Measurements from ENCODE around the gene UBALD2. TPM values are rescaled to one million over a fixed set of nuclear protein-coding genes. Genes with fewer than 3 reads are reported as not detected.
A peak's percentile ranks its signal among the peaks of the same experiment; 100 is the strongest.

The UBALD2 gene
- total and polyA plus RNA-seq, 2 of the 13 experiments (the other 11 are each of a cell fraction or from before 2014, with no cell fraction given), result 3.3 to 89.7 TPM

DNA sequence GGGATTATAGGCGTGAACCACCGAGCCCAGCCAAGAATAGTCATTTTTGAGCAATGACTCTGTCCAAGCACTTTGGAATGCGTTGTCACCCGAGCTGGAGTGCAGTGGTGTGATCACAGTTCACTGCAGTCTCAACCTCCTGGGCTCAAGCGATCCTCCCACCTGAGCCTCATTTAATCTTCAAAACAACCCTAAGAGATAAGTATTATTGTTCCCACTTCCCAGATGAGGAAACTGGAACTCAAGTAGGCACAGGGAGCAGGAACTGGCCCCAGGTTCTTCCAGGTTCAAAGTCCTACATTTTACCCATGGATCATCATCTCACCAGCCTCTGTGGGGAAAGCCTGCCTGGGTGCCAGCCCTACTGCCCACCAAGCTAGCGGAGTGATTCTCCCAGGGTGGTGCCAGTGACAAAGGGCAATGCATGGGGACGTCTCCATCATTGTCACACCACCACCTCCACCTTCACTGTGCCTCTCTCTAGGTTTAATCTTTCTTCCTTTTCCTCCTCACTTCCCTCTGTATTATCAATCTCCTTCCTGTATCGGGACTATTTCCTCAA, 13.6 kb upstream of the UBALD2 start (continued):
- no peak for TF ChIP-seq ZNF33A (CRISPR knock-in tag; IDR thresholded peaks at IDR 0.05; ENCODE audit: borderline replicate concordance)
- TF ChIP-seq, protein P1, sequence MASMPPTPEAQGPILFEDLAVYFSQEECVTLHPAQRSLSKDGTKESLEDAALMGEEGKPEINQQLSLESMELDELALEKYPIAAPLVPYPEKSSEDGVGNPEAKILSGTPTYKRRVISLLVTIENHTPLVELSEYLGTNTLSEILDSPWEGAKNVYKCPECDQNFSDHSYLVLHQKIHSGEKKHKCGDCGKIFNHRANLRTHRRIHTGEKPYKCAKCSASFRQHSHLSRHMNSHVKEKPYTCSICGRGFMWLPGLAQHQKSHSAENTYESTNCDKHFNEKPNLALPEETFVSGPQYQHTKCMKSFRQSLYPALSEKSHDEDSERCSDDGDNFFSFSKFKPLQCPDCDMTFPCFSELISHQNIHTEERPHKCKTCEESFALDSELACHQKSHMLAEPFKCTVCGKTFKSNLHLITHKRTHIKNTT (CRISPR knock-in tag; IDR thresholded peaks at IDR 0.05), result no peak
- no peak for TF ChIP-seq MEF2D (CRISPR knock-in tag; IDR thresholded peaks at IDR 0.05)
- TF ChIP-seq, protein P2, sequence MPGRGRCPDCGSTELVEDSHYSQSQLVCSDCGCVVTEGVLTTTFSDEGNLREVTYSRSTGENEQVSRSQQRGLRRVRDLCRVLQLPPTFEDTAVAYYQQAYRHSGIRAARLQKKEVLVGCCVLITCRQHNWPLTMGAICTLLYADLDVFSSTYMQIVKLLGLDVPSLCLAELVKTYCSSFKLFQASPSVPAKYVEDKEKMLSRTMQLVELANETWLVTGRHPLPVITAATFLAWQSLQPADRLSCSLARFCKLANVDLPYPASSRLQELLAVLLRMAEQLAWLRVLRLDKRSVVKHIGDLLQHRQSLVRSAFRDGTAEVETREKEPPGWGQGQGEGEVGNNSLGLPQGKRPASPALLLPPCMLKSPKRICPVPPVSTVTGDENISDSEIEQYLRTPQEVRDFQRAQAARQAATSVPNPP (CRISPR knock-in tag; IDR thresholded peaks at IDR 0.05), result no peak
- no peak for TF ChIP-seq THAP8 (CRISPR knock-in tag; IDR thresholded peaks at IDR 0.05; ENCODE audit: borderline replicate concordance)
- no peak for TF ChIP-seq ZBTB21 (CRISPR knock-in tag; IDR thresholded peaks at IDR 0.05)
- no peak for TF ChIP-seq RNF219 (CRISPR knock-in tag; IDR thresholded peaks at IDR 0.05)
- TF ChIP-seq ZNF788 (CRISPR knock-in tag; IDR thresholded peaks at IDR 0.05; ENCODE audit: borderline replicate concordance), result no peak
- peak; percentile 92 for TF ChIP-seq ZNF629 (CRISPR knock-in tag; conservative IDR thresholded peaks at IDR 0.05)
- peak; percentile 79; the same call in 1 of the 2 replicates for TF ChIP-seq ZNF605 (CRISPR knock-in tag; IDR thresholded peaks at IDR 0.05)
- TF ChIP-seq ZBTB3 (CRISPR knock-in tag; IDR thresholded peaks at IDR 0.05; ENCODE audit: borderline replicate concordance, low read depth), result no peak; the same call in 1 of the 2 replicates
- no peak for TF ChIP-seq DRAP1 (CRISPR knock-in tag; IDR thresholded peaks at IDR 0.05)
- no peak for TF ChIP-seq NCOA5 (CRISPR knock-in tag; IDR thresholded peaks at IDR 0.05)
- no peak for TF ChIP-seq CSRNP1 (CRISPR knock-in tag; IDR thresholded peaks at IDR 0.05)
- TF ChIP-seq, protein P3, sequence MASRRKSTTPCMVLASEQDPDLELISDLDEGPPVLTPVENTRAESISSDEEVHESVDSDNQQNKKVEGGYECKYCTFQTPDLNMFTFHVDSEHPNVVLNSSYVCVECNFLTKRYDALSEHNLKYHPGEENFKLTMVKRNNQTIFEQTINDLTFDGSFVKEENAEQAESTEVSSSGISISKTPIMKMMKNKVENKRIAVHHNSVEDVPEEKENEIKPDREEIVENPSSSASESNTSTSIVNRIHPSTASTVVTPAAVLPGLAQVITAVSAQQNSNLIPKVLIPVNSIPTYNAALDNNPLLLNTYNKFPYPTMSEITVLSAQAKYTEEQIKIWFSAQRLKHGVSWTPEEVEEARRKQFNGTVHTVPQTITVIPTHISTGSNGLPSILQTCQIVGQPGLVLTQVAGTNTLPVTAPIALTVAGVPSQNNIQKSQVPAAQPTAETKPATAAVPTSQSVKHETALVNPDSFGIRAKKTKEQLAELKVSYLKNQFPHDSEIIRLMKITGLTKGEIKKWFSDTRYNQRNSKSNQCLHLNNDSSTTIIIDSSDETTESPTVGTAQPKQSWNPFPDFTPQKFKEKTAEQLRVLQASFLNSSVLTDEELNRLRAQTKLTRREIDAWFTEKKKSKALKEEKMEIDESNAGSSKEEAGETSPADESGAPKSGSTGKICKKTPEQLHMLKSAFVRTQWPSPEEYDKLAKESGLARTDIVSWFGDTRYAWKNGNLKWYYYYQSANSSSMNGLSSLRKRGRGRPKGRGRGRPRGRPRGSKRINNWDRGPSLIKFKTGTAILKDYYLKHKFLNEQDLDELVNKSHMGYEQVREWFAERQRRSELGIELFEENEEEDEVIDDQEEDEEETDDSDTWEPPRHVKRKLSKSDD (CRISPR knock-in tag; IDR thresholded peaks at IDR 0.05; ENCODE audit: low read depth), result peak; percentile 52; the same call in 1 of the 2 replicates
- no peak for TF ChIP-seq ZNF709 (CRISPR knock-in tag; IDR thresholded peaks at IDR 0.05)
- no peak for TF ChIP-seq KLF13 (CRISPR knock-in tag; IDR thresholded peaks at IDR 0.05)
- TF ChIP-seq ZBTB7B (CRISPR knock-in tag; IDR thresholded peaks at IDR 0.05), result no peak; the same call in 1 of the 2 replicates

All from HepG2 (cell line).